RCC 7860 (cell line): ENCODE measurements around the gene FGF6.
"Not testable (repeated sequence)": the region's sequence is repeated elsewhere in the genome, so short reads cannot be mapped to it uniquely, and the experiment has no call there.

Source experiments
- DNase-seq: peaks from one replicate; pipeline ENCODE4 v3.0.0-alpha.2; 2015; ENCODE audit warnings: low spot score
- FAIRE-seq: peaks from 2 replicates; lab custom pipeline; 2012; peaks lifted over from hg19 to GRCh38; lab: Jason Lieb, UNC

Gene FGF6

GRCh38 chr12:4445156-4446101 lies at the start of gene FGF6:
Gene FGF6 (minus strand): TSS chr12:4445815. CDS start chr12:4445570, 245 bp downstream.
- DNase-seq, result no peak
- no peak for FAIRE-seq

- FAIRE-seq (no peak), DNase-seq (no peak)
Observed at GRCh38 chr12:4490973-4491372, 45.4 kb upstream of the FGF6 start.

- FAIRE-seq (no peak), DNase-seq (no peak)
Observed at GRCh38 chr12:4489556-4489955, 43.9 kb upstream of the FGF6 start.

GRCh38 chr12:4486980-4487379 lies 41.4 kb upstream of the FGF6 start:
- no peak for FAIRE-seq
- no peak for DNase-seq

- no peak for FAIRE-seq
- no peak for DNase-seq
Observed at GRCh38 chr12:4486049-4486699, 40.6 kb upstream of the FGF6 start.

- DNase-seq (no peak), FAIRE-seq (no peak)
Observed at GRCh38 chr12:4483885-4484823, 38.5 kb upstream of the FGF6 start.

- no peak for FAIRE-seq
- DNase-seq, result no peak
Observed at GRCh38 chr12:4482936-4483335, 37.3 kb upstream of the FGF6 start.

- FAIRE-seq, result no peak
- no peak for DNase-seq
Observed at GRCh38 chr12:4478933-4479332, 33.3 kb upstream of the FGF6 start.

GRCh38 chr12:4477129-4477528 lies 31.5 kb upstream of the FGF6 start:
- DNase-seq (no peak), FAIRE-seq (no peak)

GRCh38 chr12:4472046-4472445 lies 26.4 kb upstream of the FGF6 start:
- FAIRE-seq (no peak), DNase-seq (no peak)

GRCh38 chr12:4471256-4471655 lies 25.6 kb upstream of the FGF6 start:
- DNase-seq (no peak), FAIRE-seq (no peak)

GRCh38 chr12:4468994-4469393 lies 23.4 kb upstream of the FGF6 start:
- FAIRE-seq (no peak), DNase-seq (no peak)

GRCh38 chr12:4460761-4461160 lies 15.1 kb upstream of the FGF6 start:
- FAIRE-seq, result no peak
- DNase-seq, result no peak

- not testable (repeated sequence) for FAIRE-seq
Observed at GRCh38 chr12:4455849-4456248, 10.2 kb upstream of the FGF6 start.

GRCh38 chr12:4454315-4454860 lies 8.8 kb upstream of the FGF6 start:
- FAIRE-seq (no peak), DNase-seq (no peak)

More at GRCh38 chr12:4455849-4456248, 10.2 kb upstream of the FGF6 start:
- not testable (repeated sequence) for DNase-seq

GRCh38 chr12:4451694-4452093 lies 6.1 kb upstream of the FGF6 start:
- DNase-seq, result no peak
- no peak for FAIRE-seq

GRCh38 chr12:4450551-4451112 lies 5.0 kb upstream of the FGF6 start:
- DNase-seq, result no peak
- no peak for FAIRE-seq

GRCh38 chr12:4449851-4450221 lies 4.2 kb upstream of the FGF6 start:
- no peak for DNase-seq
- no peak for FAIRE-seq

- DNase-seq, result no peak
- FAIRE-seq, result no peak
Observed at GRCh38 chr12:4448943-4449850, 3.6 kb upstream of the FGF6 start.
